Measurements from ENCODE around the gene CCT6B.
A peak's percentile ranks its signal among the peaks of the same experiment; 100 is the strongest.
"Not testable (repeated sequence)": the region's sequence is repeated elsewhere in the genome, so short reads cannot be mapped to it uniquely, and the experiment has no call there.

CCT6B gene

DNA sequence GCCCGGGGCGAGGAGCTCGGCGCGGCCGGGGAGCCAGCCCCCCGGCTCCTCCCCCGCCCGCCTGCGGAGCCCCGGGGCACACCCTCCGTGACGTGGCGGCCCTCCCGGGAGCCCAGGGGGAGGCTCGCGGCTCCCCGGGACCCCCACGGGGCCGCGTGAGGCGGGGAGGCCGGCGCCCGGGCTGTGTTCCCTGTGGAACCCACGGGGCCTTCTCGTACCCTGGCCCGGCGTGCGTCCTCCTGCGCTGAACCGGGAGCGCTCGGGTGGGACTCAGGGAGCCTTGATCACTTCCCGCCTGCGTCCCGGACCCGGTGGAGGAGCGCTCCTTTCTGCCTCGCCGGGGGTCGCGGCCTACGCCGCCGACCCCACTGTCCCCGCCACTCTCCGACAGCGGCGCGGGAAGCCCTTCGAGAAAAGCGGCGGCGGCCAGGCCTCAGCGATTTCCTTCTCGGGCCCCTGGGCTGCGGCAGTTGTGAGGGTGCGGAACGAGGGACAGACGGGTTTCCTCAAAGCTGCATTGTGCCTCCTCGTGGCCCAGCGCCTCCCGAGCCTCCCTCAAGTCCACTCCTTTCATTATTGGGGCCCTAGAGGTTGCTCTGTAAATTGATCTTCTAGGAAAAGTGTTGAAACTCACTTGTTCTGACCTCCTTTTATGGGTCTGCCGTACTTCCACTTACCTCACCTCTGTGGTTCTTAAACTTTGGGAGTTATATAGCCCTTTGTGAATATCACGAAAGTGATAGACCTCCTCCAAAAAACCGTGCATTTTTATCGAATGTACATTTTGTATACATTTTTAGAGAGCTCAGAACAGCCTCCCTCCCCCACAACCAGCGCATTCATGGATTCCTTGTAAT, 19.6 kb upstream of the CCT6B start:
- peak; percentile 94 for DNase-seq (ENCODE audit: low spot score)

GRCh38 chr17:34980353-34980680, 19.1 kb upstream of the CCT6B start, which contains the start of gene LIG3:
TSS of gene LIG3 (plus strand) at chr17:34980512. CDS start at chr17:34983006, 2,494 bp downstream.
- DNase-seq (ENCODE audit: low spot score): peak; percentile 98

DNA sequence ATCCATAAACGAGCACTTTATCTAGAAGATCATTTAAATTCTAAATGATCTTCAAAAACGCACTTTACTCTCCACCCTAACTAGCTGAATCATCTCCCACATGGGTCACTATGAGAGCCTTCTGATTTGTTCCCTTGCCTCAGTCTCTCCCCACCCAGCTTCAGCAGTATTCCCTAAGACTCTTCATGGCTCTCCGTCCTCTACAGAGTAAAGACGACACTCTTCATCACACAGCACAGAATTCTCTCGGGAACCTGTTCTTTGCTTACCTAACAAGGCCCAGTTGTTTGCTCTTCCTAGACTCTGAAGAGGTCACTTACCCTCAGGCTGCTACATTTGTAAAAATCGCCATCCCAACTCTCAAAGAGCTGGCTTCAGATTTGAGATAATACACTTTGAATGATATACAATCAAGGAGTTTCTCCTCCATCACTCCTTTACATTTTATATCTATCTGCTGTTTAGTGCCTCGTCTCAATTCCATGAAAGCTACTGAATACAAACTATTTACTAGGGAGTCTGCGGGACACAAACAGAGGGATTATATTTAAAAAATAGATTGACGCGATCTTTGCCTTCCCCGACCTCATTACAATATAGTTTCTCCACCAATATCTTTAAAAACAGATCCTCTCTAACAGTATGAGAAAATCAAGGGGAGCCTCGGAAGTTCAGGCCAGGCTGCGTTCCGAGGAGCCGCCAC, 18.5 kb upstream of the CCT6B start:
- peak; percentile 27 for DNase-seq (ENCODE audit: low spot score)

DNA sequence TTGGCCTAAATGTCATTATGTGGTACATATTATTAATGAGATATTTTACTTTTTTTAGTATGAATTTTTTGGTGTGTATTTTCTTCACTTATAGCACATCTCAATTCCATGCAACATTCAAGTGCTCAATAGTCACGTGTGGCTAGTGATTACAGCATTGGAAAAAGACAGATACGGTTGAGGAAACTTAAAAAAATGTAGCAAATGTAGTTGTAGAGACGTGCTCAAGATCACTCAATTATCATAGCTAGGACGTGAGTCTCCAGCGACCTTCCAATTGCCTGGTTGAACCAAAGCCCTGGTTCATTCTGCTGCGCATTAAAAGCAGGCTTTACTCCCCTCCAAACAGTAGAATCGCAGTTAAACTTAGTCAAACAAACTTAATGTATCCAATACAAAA, 17.9 kb upstream of the CCT6B start:
- DNase-seq (ENCODE audit: low spot score): no peak

DNA sequence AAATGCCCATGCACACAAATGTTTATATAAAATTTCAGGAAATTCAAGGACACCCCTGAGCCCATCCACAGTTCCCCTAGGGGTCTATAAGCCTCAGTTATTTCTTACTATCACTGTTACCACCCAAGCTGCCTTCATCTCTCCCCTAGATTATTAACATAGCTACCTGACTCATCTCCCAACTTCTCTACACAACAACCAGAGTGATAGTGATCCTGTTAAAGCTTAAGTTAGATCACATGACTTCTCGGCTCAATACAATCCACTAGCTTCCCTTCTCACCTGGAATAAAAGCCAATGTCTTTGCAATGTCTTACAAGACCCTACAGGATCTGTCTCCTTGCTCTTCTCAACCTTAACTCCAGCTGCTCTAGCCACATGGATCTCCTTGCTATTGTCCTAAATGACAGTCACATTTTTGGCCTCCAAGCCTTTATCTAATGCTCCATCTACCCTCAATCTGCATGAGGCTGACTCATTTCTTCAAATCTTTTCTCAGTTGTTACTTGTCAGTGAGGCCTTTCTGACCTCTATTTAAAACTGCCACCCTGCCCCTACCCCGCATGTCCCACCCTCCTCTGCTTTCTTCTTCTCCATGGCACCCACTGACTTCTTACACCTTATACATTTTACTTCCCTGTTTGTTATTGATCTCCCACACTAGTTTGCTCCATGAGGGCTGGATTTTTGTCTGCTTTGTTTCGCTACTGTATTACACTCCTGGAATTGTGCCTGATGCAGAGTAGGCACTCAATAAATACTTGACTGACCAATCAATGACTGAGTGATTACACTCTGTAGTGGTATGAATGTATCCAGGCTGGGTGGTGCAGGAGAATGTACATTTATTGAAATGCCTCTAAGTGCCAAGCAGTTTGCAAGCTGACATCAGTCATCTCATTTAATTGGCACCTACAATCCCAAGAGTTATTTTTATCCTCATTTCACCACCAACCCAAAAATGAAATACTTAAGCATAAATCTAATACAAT, 13.8 kb upstream of the CCT6B start:
- no peak for DNase-seq (ENCODE audit: low spot score)

GRCh38 chr17:34974179-34974578, 12.9 kb upstream of the CCT6B start:
- DNase-seq (ENCODE audit: low spot score): no peak

DNA sequence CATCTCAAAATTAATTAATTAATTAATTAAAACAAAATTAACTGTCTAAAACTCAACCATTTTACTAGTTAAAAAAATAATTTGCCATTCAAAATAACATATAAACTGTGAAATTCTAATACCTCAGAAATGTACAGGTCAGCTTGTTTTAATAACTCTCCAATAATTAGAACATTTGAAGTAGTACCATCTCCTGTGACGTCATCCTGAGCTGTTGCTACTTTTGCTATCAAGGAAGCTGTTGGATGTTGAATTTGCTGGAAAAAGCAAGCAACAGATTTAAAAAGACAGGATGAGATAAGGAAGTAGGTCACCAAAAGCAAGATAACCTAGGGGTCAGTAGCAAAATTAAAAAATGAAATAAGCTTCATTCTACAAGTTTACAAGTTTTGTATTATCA, 2.8 kb downstream of the CCT6B start:
- DNase-seq (ENCODE audit: low spot score): no peak

GRCh38 chr17:34950780-34951179, 10.5 kb downstream of the CCT6B start:
- not testable (repeated sequence) for DNase-seq (ENCODE audit: low spot score)

- no peak for DNase-seq (ENCODE audit: low spot score)
Observed at GRCh38 chr17:34930283-34930682, 31.0 kb downstream of the CCT6B start.

DNA sequence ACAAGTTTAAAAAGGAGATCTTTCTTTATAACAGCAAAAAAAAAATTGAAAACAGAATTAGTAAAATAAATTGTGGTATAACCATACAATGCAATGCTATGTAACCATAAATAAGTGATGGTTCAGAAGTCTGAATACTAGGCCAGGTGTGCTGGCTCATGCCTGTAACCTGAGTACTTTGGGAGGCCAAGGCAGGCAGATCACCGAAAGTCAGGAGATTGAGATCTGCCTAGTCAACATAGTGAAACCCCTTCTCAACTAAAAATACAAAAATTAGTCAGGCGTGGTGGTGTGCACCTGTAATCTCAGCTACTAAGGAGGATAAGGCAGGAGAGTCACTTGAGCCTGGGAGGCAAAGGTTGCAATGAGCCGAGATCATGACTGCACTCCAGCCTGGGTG, 34.6 kb downstream of the CCT6B start:
- no peak for DNase-seq (ENCODE audit: low spot score)

DNA sequence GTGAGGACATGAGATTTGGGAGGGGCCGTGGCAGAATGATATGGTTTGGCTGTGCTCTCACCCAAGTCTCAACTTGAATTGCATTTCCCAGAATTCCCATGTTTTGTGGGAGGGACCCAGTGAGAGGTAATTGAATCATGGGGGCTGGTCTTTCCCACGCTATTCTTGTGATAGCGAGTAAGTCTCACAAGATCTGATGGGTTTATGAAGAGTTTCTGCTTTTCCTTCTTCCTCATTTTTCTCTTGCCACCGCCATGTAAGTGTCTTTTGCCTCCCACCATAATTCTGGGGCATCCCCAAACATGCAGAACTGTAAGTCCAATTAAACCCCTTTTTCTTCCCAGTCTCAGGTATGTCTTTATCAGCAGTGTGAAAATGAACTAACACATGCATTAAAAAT, 40.6 kb downstream of the CCT6B start:
- DNase-seq (ENCODE audit: low spot score): no peak

DNA sequence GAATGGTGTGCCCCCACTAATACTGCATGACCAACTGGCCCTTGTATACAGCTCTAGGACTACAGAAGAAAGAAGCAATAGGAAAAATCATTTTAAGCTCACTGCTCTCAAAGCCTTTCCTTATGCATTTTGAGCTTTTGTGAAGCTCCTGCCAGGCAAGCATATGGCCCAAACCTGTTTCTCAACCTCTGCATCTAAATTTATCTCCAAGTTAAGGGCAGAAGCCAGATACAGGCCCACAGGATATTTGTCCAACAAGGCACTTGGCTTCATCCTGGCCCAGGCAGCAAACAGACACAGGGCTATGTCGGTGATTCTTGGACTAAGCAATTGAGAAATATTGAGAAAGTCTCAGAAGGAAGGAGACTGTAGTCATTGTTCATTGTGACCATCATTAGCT, 43.9 kb downstream of the CCT6B start:
- DNase-seq (ENCODE audit: low spot score): no peak

GRCh38 chr17:34916120-34916519, 45.1 kb downstream of the CCT6B start:
- no peak for DNase-seq (ENCODE audit: low spot score)

DNA sequence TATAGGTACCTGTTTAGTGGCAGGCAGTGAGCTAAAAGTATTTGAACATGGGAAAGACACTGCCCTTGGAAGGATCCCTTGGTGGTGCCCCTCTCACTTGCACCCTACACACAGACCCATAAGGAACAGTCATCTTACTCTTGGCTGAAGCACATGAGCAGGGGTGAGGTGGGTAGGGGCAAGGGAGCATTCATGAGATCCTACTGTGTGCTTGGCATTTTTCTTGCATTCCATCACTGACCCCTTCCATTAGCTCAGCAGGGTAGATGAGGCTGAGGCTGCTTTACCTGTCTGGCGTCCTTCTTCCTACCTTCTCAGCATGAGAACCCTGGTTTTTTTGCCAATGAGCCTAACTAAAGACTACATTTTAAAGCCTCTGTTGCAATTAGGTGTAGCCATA, 48.3 kb downstream of the CCT6B start:
- DNase-seq (ENCODE audit: low spot score): no peak

DNA sequence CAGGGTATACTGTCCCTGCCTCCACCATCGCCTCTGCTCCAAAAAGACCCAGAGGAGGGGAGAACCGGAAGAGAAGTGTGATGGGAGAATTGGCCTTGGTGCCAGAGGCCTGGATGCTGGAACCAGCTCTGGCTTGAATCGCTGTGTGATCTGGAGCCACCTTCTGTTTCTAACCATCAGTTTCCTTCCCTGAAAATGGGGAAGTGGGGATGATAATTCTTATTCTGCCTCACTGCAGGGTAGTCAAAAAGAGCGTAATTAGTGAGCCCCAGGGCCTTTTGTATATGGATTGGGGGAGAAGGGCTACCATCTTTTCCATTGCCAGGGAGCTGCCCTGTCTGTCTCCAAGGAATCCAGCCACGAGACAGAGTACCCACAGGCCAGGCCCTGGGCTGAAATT, 52.2 kb downstream of the CCT6B start:
- no peak for DNase-seq (ENCODE audit: low spot score)

- no peak for DNase-seq (ENCODE audit: low spot score)
Observed at GRCh38 chr17:34902831-34903547, 58.3 kb downstream of the CCT6B start.

- DNase-seq (ENCODE audit: low spot score): no peak
Observed at GRCh38 chr17:34899643-34900291, 61.5 kb downstream of the CCT6B start.

DNA sequence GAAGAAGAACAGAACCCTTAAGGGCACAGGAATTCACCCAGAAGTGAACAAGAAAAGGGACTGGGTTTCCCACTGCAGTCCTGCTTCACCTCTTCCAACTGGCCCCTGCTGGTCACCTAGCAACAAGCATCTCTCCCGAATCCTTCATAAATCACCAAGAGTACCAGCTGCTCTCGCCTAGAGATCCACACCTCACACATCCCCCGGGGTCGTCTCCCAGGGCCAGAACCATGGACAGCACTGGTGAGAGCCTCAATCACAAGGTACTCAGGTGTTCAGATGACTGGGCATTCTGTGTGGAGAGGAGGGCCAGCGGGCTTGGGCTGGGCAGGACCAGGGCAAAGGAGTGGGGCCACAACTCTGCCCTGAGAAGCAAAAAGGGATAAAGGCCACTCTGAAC, 65.9 kb downstream of the CCT6B start:
- no peak for DNase-seq (ENCODE audit: low spot score)

GRCh38 chr17:34894964-34895363, 66.3 kb downstream of the CCT6B start:
- DNase-seq (ENCODE audit: low spot score): no peak

GRCh38 chr17:34892461-34893249, 68.6 kb downstream of the CCT6B start:
- peak; percentile 34 for DNase-seq (ENCODE audit: low spot score)
